ENCODE measurements around the gene SCUBE1. TPM values are rescaled to one million over a fixed set of nuclear protein-coding genes. Genes with fewer than 3 reads are reported as not detected.

The SCUBE1 gene
- total and polyA plus RNA-seq, 10 of the 15 experiments (the other 5 are each of a cell fraction or from before 2014, with no cell fraction given) = not detected

GRCh38 chr22:43198936-43199335, 144.2 kb downstream of the SCUBE1 start (continued):
- no peak for TF ChIP-seq E4F1 (IDR thresholded peaks at IDR 0.05; ENCODE audit: borderline replicate concordance, partially characterized antibody)
- TF ChIP-seq CUX1 (IDR thresholded peaks at IDR 0.05; ENCODE audit: insufficient replicate concordance, low read depth, low read length) = no peak
- TF ChIP-seq CHD1 (IDR thresholded peaks at IDR 0.05; ENCODE audit: low read depth, low read length) = no peak
- no peak for TF ChIP-seq BACH1 (IDR thresholded peaks at IDR 0.05; ENCODE audit: borderline replicate concordance)
- TF ChIP-seq ATF2 (IDR thresholded peaks at IDR 0.05; ENCODE audit: low read length) = no peak
- TF ChIP-seq IKZF1 (conservative IDR thresholded peaks at IDR 0.05) = no peak
- no peak for TF ChIP-seq ATF3 (IDR thresholded peaks at IDR 0.05; ENCODE audit: borderline replicate concordance, extremely low read depth, low read depth, low read length)

Data from GM12878 (cell line).